Keratinocyte (primary cell): ENCODE results near the gene ZFP36L2.

ENCODE experiments used
- CTCF ChIP-seq, 3 experiments: IDR thresholded peaks in 1 of 3; conservative IDR thresholded peaks in 1 of 3; optimal IDR thresholded peaks in 1 of 3; 2 replicates in 2 of 3; 3 replicates in 1 of 3; pipeline versions ENCODE3 to v1.5.1; 2011; ENCODE audit warnings: low read length in 3 of 3, mild to moderate bottlenecking in 3 of 3, moderate library complexity in 2 of 3, control low read depth in 1 of 3, inconsistent platforms in 1 of 3; ENCODE audit not compliant: insufficient read depth in 2 of 3; ENCODE audit errors: extremely low read depth in 1 of 3
- EZH2 ChIP-seq: IDR thresholded peaks from one replicate; pipeline ENCODE4 v1.6.1; 2012; ENCODE audit warnings: inconsistent platforms, mild to moderate bottlenecking, low read length, moderate library complexity

- no peak for TF ChIP-seq CTCF (optimal IDR thresholded peaks at IDR 0.05 in 1 of 3, IDR thresholded peaks at IDR 0.05 in 1 of 3, conservative IDR thresholded peaks at IDR 0.05 in 1 of 3; ENCODE audit: extremely low read depth in 1 of 3, insufficient read depth in 2 of 3, low read length in 3 of 3)
- TF ChIP-seq EZH2: no peak
Observed at GRCh38 chr2:43203373-43203772, 23.0 kb downstream of the ZFP36L2 start.
